ENCODE data around the gene MINDY4B.

Gene MINDY4B

DNA sequence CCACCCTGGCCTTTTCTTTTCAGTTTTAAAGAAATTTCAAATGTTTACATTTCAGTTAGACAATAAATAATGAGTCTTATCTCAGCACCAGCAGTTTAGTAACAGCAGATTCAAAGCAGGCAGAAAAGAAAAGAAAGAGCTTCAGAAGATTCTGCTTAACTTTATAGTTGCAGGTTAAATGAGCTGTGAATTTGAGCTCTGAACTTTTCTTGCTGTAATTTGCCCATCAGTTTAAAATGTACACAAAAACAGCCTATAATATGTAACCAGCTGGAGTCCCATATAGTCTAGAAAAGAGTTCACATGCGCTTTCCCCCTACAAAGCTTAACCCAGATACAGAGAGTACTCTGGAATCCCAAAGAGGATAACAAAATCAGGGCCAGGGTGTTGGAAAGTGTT, 82.6 kb downstream of the MINDY4B start:
- no peak for DNase-seq (ENCODE audit: low spot score in 2 of 2)
- H3K27me3 Mint-ChIP-seq: peaks cover 10% of the 10 kb centered on the region
- H3K4me3 Mint-ChIP-seq: no peak overlapping the region
- H3K36me3 Mint-ChIP-seq: no peaks in the 10 kb centered on the region
- H3K27ac Mint-ChIP-seq: no peak overlapping the region
- H3K9me3 Mint-ChIP-seq: no peaks in the 10 kb centered on the region
- no peaks in the 10 kb centered on the region for H3K4me1 Mint-ChIP-seq
- no peak for ATAC-seq (ENCODE audit: low read depth)

Measured in memory B cell (primary cell).